Right renal pelvis (tissue), 4 donors: ENCODE results near the gene PAX9. TPM values are rescaled to one million over a fixed set of nuclear protein-coding genes. Genes with fewer than 3 reads are reported as not detected.

Experiments
- DNase-seq, 4 donors: peaks; one replicate each; pipeline ENCODE4 v3.0.0-alpha.2; 2013; ENCODE audit warnings: low read depth in 4 of 4, low spot score in 3 of 4, missing footprints in 1 of 4
- polyA plus RNA-seq, 4 donors: library from polyadenylated mRNA; unstranded; fragments of 120-200 nt; gene quantifications; one replicate each; pipeline ENCODE4 v1.2.1, GENCODE V29; 2013; ENCODE audit not compliant: insufficient read length in 4 of 4

Gene PAX9
- polyA plus RNA-seq, 4 donors = 0.24 to 0.47 (median 0.40) TPM

DNA sequence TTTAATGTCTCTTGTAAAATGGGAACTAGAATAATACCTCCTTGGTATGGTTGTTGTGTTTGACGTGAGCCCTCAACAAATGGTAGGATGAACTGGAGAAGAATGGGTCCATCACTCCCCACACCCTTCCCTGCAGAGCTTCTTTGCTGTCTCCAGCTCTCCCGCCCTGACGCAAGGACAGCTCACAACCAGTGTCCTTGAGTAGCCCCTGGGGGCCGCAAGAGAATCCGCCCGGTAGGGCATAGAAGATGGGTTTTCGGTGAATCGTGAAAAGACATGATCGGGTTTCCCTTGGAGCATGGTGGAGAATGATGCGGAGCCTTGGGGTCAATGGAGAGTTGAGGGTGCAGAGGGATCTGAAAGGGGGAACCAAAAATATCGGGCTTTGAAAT lies 6.1 kb upstream of the PAX9 start:
- no peak for DNase-seq

GRCh38 chr14:36655963-36656686 lies 5.5 kb upstream of the PAX9 start:
- DNase-seq = no peak

- no peak for DNase-seq
Measured at GRCh38 chr14:36656687-36657398, 4.8 kb upstream of the PAX9 start.

GRCh38 chr14:36657399-36658122 lies 4.1 kb upstream of the PAX9 start:
- no peak for DNase-seq

DNA sequence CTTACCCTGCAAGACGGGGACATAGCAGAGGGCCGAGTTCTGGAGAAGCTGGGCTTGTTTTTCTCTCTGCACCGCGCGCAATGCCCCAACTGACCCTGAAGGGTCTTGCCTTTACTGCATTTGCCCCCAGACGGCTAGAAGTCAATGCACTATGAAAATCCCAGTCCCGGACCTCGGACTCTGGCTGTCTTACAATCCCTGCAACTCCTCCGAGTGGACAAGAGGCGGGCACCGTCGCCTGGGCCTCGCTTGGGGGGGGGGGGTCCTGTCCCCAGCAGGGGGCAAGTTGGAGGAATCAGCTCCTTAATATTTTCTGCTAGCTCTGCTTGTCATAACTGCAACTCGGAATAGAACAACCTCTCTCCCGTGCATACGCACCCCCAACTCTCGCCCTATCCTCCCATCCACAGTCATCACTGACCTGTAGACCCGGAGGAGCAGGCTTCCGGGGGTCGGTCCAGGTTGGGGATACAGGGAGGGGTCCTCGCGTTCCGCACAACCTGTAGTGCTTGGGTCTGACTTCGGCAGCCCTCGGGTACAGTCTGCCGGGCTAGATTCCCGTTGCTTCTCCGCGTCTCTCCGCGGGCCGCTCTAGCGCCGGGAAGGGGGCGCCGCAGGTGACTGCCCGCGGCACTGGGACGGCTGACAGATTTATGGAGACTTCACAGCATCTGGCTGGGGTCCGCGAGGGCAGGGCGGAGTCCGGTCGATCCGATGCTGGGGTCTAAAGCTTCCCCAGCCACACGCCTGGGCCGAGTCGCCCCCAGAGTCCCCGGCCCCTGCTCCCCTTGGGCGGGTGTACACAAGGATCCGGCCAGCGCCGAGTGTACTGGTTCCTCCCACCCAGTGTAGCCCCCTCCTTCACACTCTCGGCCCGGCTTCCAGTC lies 3.3 kb upstream of the PAX9 start:
- DNase-seq = no peak

DNA sequence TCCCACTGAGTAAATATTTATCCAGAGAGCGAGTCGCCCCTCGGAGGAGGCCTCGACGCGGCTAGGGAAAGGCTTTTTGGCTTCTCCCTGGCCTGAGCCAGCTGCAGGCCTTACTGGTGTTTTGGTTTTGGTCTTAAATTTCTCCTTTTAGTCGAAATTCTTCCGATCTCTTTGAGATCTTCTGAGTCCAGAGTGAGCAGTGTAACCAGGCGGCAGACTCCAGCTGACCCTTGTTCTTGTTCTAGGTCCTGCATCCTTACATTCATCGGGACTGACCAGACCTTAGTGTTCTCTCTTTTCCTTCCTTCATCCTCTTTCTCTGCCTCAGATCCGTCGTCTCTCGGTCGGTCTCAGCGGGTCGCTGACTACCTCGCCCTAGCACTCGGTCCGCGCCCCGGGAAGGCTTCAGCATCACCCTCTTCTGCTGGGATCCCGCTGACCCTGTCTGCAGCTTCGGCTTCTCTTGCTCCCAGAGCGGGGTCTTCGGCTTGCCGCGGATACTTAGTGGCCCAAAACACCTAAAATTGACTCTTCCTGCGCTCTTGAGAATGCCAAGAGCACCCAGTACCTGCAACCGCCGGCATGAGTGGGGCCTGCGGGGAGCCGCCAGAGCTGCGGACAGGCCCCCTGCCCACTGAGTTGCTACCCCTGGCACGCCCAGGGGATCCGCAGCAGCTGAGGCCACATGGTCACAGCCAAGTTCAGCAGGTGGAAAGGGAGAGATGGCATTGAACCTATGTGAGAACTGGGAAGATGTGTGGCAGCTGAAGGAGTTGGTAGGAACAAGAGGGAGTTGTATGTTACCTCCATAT lies 2.4 kb upstream of the PAX9 start:
- DNase-seq = no peak

- no peak for DNase-seq
Measured at GRCh38 chr14:36659822-36660735, 1.6 kb upstream of the PAX9 start.

GRCh38 chr14:36660736-36661505 lies 739 bp upstream of the PAX9 start:
- DNase-seq = no peak

DNA sequence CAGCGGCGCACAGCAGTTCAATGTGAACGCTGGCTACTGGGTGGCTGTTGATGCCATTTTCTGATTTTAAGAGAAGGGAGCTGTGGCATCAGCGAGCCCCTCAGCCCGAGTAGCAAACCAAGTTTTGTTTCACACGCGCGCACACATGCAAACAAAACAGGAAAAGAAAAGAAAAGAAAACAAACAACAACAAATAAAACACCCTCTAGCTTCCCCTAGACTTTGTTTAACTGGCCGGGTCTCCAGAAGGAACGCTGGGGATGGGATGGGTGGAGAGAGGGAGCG lies 540 bp downstream of the PAX9 start:
- DNase-seq = no peak

DNA sequence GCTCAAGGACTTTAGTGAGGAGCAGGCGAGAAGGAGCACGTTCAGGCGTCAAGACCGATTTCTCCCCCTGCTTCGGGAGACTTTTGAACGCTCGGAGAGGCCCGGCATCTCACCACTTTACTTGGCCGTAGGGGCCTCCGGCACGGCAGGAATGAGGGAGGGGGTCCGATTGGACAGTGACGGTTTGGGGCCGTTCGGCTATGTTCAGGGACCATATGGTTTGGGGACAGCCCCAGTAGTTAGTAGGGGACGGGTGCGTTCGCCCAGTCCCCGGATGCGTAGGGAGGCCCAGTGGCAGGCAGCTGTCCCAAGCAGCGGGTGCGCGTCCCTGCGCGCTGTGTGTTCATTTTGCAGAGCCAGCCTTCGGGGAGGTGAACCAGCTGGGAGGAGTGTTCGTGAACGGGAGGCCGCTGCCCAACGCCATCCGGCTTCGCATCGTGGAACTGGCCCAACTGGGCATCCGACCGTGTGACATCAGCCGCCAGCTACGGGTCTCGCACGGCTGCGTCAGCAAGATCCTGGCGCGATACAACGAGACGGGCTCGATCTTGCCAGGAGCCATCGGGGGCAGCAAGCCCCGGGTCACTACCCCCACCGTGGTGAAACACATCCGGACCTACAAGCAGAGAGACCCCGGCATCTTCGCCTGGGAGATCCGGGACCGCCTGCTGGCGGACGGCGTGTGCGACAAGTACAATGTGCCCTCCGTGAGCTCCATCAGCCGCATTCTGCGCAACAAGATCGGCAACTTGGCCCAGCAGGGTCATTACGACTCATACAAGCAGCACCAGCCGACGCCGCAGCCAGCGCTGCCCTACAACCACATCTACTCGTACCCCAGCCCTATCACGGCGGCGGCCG lies 1.1 kb downstream of the PAX9 start:
- no peak for DNase-seq

- DNase-seq = no peak
Measured at GRCh38 chr14:36663404-36664321, 2.0 kb downstream of the PAX9 start.

GRCh38 chr14:36664322-36665193 lies 2.9 kb downstream of the PAX9 start:
- no peak for DNase-seq

DNA sequence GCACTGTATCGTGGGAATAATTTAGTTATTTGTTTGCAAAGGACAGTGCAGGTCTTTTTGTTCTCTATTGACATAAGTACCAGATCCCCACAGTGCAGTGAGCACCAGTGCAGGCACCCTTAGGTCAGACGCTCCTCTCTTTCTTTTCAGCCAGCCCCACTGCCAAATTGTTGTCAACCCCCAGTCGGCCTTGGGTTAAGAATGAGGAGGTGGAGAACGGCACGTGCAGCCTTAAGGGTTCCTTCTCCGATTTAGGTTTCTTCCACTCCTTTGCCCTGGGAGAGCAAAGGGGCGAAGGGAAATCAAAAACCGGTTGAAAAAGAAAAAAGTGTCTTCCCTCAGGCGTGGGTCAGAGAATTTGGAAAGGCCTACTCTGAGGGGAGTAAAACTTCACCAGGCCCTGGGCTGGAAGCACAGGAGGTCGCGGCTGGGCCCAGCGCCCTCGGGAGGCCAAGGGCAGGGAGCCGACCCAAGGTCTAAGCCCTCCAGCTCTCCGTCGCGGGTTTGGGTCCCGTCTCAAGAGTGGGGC lies 4.3 kb downstream of the PAX9 start:
- DNase-seq = no peak

- DNase-seq = no peak
Measured at GRCh38 chr14:36666416-36667206, 5.0 kb downstream of the PAX9 start.
